Measurements from ENCODE around the gene RBMS3.

- TF ChIP-seq CTCF (IDR thresholded peaks at IDR 0.05), result no peak
- TF ChIP-seq EP300 (IDR thresholded peaks at IDR 0.05), result no peak
- TF ChIP-seq POLR2A (IDR thresholded peaks at IDR 0.05), result no peak
Observed at GRCh38 chr3:29410220-29410619, 129.3 kb downstream of the RBMS3 start.
